Suprapubic skin (tissue), 4 donors: ENCODE results near the gene ARF5.

Experiments
- EP300 ChIP-seq: sonication (generic); formaldehyde crosslinking; IDR thresholded peaks from one replicate; pipeline ENCODE4 v1.6.1; 2017; ENCODE audit warnings: antibody characterized with exemption
- POLR2A ChIP-seq, 2 donors: fragments of 450-650 bp; IDR thresholded peaks; one replicate each; pipeline ENCODE4 v1.6.1; 2017; ENCODE audit warnings: antibody characterized with exemption in 2 of 2, mild to moderate bottlenecking in 2 of 2, moderate library complexity in 2 of 2
- POLR2AphosphoS5 ChIP-seq, 3 donors: sonication (generic); formaldehyde crosslinking; IDR thresholded peaks; one replicate each; pipeline ENCODE4 v1.6.1; 2017; ENCODE audit warnings: antibody characterized with exemption in 3 of 3
- TF ChIP-seq, protein P1 (sequence below), 2 donors: fragments of 200-600 bp in 1 of 2; fragments of 450-650 bp in 1 of 2; sonication (generic) in 1 of 2; IDR thresholded peaks; one replicate each; pipeline ENCODE4 v1.5.1; 2016 to 2019; ENCODE audit warnings: antibody characterized with exemption in 2 of 2, mild to moderate bottlenecking in 1 of 2, moderate library complexity in 1 of 2

DNA sequence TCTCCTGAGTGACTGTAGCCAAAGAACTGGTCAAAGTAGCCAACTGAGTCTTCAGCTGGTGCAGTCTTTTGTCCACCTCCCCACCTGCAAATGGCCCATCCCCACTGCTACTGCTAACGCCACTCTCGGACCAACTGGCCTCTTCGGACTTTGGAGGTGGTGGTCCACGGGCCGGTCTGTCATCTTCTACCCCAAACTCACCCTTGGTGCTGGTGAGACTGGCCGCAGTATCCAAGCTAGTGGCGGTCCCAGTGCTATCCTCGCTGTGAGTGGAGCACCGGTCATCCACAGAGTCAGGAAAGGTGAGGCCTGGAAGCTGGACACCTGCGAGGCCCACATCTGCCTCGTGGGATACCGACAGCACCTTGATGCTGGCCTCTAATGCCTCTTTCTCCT is 3.6 kb upstream of the ARF5 start:
- TF ChIP-seq, protein P1, sequence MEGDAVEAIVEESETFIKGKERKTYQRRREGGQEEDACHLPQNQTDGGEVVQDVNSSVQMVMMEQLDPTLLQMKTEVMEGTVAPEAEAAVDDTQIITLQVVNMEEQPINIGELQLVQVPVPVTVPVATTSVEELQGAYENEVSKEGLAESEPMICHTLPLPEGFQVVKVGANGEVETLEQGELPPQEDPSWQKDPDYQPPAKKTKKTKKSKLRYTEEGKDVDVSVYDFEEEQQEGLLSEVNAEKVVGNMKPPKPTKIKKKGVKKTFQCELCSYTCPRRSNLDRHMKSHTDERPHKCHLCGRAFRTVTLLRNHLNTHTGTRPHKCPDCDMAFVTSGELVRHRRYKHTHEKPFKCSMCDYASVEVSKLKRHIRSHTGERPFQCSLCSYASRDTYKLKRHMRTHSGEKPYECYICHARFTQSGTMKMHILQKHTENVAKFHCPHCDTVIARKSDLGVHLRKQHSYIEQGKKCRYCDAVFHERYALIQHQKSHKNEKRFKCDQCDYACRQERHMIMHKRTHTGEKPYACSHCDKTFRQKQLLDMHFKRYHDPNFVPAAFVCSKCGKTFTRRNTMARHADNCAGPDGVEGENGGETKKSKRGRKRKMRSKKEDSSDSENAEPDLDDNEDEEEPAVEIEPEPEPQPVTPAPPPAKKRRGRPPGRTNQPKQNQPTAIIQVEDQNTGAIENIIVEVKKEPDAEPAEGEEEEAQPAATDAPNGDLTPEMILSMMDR (IDR thresholded peaks at IDR 0.05), result no peak
- TF ChIP-seq POLR2AphosphoS5 (IDR thresholded peaks at IDR 0.05) (no peak), EP300 (no peak), POLR2A (IDR thresholded peaks at IDR 0.05) (no peak)
